Measurements from ENCODE around the gene OR8K1. TPM values are rescaled to one million over a fixed set of nuclear protein-coding genes. Genes with fewer than 3 reads are reported as not detected.

Gene OR8K1
- polyA plus RNA-seq, 1 donor, result not detected

- peak in 1 of 2 donors; percentile 30 for DNase-seq
- Histone ChIP-seq H3K27ac (ENCODE audit: low read length) (no peak overlapping the region), H3K36me3 (ENCODE audit: control insufficient read depth, insufficient read depth, low read length) (no peaks in the 10 kb centered on the region), H3K4me1 (ENCODE audit: control insufficient read depth, insufficient read depth, low read length) (peaks cover 14% of the 10 kb centered on the region), H3K9me3 (ENCODE audit: control insufficient read depth, low read depth, low read length) (no peaks in the 10 kb centered on the region), H3K4me3 (ENCODE audit: low read length) (no peak overlapping the region), H3K27me3 (ENCODE audit: control insufficient read depth, insufficient read depth, low read length) (no peaks in the 10 kb centered on the region)
- 60% methylated on average over 3 of the region's 3 CpGs for WGBS (ENCODE audit: insufficient coverage, low lambda C conversion rate)
These were observed 50.2 kb downstream of the OR8K1 start for GRCh38 chr11:56396047-56396446.

Other genes with a start within 250 kb of the OR8K1 start
- gene OR8H2, start 242.4 kb upstream of the OR8K1 start, polyA plus RNA-seq, result not detected
- not detected for gene OR8H3, start 223.7 kb upstream of the OR8K1 start, polyA plus RNA-seq
- not detected for gene OR8J3, start 205.8 kb upstream of the OR8K1 start, polyA plus RNA-seq
- not detected for gene OR8K5, start 185.7 kb upstream of the OR8K1 start, polyA plus RNA-seq
- gene OR5J2, start 169.4 kb upstream of the OR8K1 start, polyA plus RNA-seq, result not detected
- not detected for gene OR5T2, start 111.8 kb upstream of the OR8K1 start, polyA plus RNA-seq
- gene OR5T3, start 93.8 kb upstream of the OR8K1 start, polyA plus RNA-seq, result not detected
- gene OR5T1, start 71.9 kb upstream of the OR8K1 start, polyA plus RNA-seq, result not detected
- gene OR8H1, start 53.8 kb upstream of the OR8K1 start, polyA plus RNA-seq, result not detected
- not detected for gene OR8K3, start 30.9 kb upstream of the OR8K1 start, polyA plus RNA-seq
- not detected for gene OR8J1, start 8.3 kb downstream of the OR8K1 start, polyA plus RNA-seq
- gene OR8U1, start 29.6 kb downstream of the OR8K1 start, polyA plus RNA-seq, result not detected
- not detected for gene OR5AL1, start 66.7 kb downstream of the OR8K1 start, polyA plus RNA-seq
- gene OR5M3, start 127.3 kb downstream of the OR8K1 start, polyA plus RNA-seq, result not detected
- gene OR5M8, start 145.3 kb downstream of the OR8K1 start, polyA plus RNA-seq, result not detected
- not detected for gene OR5M11, start 197.2 kb downstream of the OR8K1 start, polyA plus RNA-seq
- not detected for gene OR5M10, start 231.7 kb downstream of the OR8K1 start, polyA plus RNA-seq